Measurements from ENCODE around the gene UQCRFS1.

DNA sequence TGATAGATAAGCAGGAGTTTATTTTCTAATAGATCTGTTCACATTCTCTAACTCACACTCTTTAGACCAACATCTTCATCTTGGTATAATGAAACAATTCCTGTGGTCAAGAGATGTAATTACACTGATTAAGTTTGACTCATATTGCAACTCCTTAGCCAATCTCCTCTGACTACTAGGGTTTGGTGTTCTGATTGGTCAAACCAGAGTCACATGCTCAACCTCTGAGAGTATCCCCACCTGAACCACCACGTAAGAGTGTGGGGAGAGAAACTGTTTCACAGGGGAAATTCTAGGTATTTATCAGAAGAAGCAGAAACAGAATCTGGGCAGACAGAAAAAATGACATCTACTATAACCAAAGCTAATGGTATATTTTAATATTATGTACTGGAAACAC, 42.4 kb downstream of the UQCRFS1 start:
- TF ChIP-seq, protein P1, sequence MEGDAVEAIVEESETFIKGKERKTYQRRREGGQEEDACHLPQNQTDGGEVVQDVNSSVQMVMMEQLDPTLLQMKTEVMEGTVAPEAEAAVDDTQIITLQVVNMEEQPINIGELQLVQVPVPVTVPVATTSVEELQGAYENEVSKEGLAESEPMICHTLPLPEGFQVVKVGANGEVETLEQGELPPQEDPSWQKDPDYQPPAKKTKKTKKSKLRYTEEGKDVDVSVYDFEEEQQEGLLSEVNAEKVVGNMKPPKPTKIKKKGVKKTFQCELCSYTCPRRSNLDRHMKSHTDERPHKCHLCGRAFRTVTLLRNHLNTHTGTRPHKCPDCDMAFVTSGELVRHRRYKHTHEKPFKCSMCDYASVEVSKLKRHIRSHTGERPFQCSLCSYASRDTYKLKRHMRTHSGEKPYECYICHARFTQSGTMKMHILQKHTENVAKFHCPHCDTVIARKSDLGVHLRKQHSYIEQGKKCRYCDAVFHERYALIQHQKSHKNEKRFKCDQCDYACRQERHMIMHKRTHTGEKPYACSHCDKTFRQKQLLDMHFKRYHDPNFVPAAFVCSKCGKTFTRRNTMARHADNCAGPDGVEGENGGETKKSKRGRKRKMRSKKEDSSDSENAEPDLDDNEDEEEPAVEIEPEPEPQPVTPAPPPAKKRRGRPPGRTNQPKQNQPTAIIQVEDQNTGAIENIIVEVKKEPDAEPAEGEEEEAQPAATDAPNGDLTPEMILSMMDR (IDR thresholded peaks at IDR 0.05; ENCODE audit: insufficient read depth, low read length) = no peak
- TF ChIP-seq POLR2AphosphoS5 (IDR thresholded peaks at IDR 0.05; ENCODE audit: low read depth) = no peak
- TF ChIP-seq, protein P2, sequence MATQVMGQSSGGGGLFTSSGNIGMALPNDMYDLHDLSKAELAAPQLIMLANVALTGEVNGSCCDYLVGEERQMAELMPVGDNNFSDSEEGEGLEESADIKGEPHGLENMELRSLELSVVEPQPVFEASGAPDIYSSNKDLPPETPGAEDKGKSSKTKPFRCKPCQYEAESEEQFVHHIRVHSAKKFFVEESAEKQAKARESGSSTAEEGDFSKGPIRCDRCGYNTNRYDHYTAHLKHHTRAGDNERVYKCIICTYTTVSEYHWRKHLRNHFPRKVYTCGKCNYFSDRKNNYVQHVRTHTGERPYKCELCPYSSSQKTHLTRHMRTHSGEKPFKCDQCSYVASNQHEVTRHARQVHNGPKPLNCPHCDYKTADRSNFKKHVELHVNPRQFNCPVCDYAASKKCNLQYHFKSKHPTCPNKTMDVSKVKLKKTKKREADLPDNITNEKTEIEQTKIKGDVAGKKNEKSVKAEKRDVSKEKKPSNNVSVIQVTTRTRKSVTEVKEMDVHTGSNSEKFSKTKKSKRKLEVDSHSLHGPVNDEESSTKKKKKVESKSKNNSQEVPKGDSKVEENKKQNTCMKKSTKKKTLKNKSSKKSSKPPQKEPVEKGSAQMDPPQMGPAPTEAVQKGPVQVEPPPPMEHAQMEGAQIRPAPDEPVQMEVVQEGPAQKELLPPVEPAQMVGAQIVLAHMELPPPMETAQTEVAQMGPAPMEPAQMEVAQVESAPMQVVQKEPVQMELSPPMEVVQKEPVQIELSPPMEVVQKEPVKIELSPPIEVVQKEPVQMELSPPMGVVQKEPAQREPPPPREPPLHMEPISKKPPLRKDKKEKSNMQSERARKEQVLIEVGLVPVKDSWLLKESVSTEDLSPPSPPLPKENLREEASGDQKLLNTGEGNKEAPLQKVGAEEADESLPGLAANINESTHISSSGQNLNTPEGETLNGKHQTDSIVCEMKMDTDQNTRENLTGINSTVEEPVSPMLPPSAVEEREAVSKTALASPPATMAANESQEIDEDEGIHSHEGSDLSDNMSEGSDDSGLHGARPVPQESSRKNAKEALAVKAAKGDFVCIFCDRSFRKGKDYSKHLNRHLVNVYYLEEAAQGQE (IDR thresholded peaks at IDR 0.05; ENCODE audit: insufficient replicate concordance, low read depth) = no peak
- TF ChIP-seq GABPA (IDR thresholded peaks at IDR 0.05; ENCODE audit: low read depth) = no peak

Measured in HL-60 (cell line).